ENCODE measurements around the gene DYRK1B.

DNA sequence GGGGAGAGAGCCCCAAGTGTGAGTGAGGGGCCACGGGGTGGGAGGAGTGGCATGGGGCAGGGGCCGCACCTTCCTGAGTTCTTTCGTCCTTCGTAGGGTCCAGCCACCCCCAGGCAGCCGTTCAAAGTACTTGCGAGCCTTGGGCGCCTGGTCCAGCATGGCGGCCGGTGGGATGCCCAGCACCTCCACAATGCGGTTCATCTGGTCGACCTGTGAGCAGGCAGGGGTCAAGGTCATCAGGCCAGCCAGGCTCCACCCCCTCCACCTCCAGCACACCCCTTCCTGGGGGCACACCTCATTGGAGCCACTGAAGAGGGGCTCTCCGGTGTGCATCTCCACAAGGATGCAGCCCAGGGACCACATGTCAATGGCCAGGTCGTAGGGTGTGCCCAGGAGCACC lies 6.7 kb downstream of the DYRK1B start:
- TF ChIP-seq, protein P1, sequence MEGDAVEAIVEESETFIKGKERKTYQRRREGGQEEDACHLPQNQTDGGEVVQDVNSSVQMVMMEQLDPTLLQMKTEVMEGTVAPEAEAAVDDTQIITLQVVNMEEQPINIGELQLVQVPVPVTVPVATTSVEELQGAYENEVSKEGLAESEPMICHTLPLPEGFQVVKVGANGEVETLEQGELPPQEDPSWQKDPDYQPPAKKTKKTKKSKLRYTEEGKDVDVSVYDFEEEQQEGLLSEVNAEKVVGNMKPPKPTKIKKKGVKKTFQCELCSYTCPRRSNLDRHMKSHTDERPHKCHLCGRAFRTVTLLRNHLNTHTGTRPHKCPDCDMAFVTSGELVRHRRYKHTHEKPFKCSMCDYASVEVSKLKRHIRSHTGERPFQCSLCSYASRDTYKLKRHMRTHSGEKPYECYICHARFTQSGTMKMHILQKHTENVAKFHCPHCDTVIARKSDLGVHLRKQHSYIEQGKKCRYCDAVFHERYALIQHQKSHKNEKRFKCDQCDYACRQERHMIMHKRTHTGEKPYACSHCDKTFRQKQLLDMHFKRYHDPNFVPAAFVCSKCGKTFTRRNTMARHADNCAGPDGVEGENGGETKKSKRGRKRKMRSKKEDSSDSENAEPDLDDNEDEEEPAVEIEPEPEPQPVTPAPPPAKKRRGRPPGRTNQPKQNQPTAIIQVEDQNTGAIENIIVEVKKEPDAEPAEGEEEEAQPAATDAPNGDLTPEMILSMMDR (conservative IDR thresholded peaks at IDR 0.05; ENCODE audit: low read depth in 2 of 2) = no peak
- TF ChIP-seq CREB1 (CRISPR knock-in tag; IDR thresholded peaks at IDR 0.05; ENCODE audit: low read depth) (no peak), NANOG (IDR thresholded peaks at IDR 0.05; ENCODE audit: borderline replicate concordance) (no peak)

Data from GM23338 (cell line).